ENCODE results near the gene STRIT1. TPM values are rescaled to one million over a fixed set of nuclear protein-coding genes. Genes with fewer than 3 reads are reported as not detected.

The STRIT1 gene
- polyA plus RNA-seq, 3 donors = not detected

- no peaks in the 10 kb centered on the region for H3K27me3 ChIP-seq (ENCODE audit: control insufficient read depth in 2 of 2, insufficient read depth in 2 of 2, low read length in 2 of 2)
- no peak overlapping the region for H3K4me3 Mint-ChIP-seq
- no peak overlapping the region for H3K4me2 ChIP-seq (replicated peaks; ENCODE audit: extremely low read depth, low read length, poor library complexity, severe bottlenecking)
- no peak overlapping the region for H3K27ac ChIP-seq (ENCODE audit: low read depth in 1 of 2, low read length in 2 of 2)
- H2AFZ ChIP-seq (ENCODE audit: insufficient read depth, low read depth, low read length, poor library complexity, severe bottlenecking) = no peak overlapping the region
- no peak for TF ChIP-seq CTCF (IDR thresholded peaks at IDR 0.05)
- H3K4me3 ChIP-seq (replicated peaks in 1 of 3; ENCODE audit: low read depth in 2 of 3, low read length in 3 of 3) = no peak overlapping the region
- peaks cover 3 to 12% (median 4%) of the 10 kb centered on the region in 7 donors for H3K9me3 Mint-ChIP-seq
- WGBS (ENCODE audit: insufficient coverage) = 100% methylated on average over 1 of the region's 3 CpGs
- no peaks in the 10 kb centered on the region for H3K4me1 ChIP-seq (ENCODE audit: control insufficient read depth in 1 of 2, insufficient read depth in 2 of 2, low read length in 2 of 2)
- H3K36me3 Mint-ChIP-seq = no peaks in the 10 kb centered on the region
- no peaks in the 10 kb centered on the region for H3K79me2 ChIP-seq (ENCODE audit: insufficient read depth, low read length)
- H3K9ac ChIP-seq (ENCODE audit: insufficient read depth, low read length, poor library complexity, severe bottlenecking) = no peak overlapping the region
- no peaks in the 10 kb centered on the region for H3K4me1 Mint-ChIP-seq
- intact Hi-C loops (cut with micrococcal nuclease) = no loop called here
- DNase-seq = no peak
- H4K20me1 ChIP-seq (ENCODE audit: insufficient read depth, low read length) = no peaks in the 10 kb centered on the region
- peaks cover 0 to 11% of the 10 kb centered on the region in 2 donors for H3K9me3 ChIP-seq (replicated peaks in 1 of 2; ENCODE audit: control insufficient read depth in 1 of 2, insufficient read depth in 1 of 2, low read length in 2 of 2)
- H3K27ac Mint-ChIP-seq = no peak overlapping the region
- H3K27me3 Mint-ChIP-seq (ENCODE audit: low read depth in 3 of 3) = peaks cover 0 to 2% (median 0%) of the 10 kb centered on the region in 3 donors
- no peaks in the 10 kb centered on the region for H3K36me3 ChIP-seq (replicated peaks in 1 of 2; ENCODE audit: control insufficient read depth in 1 of 2, insufficient read depth in 2 of 2, low read length in 2 of 2)
Observed at GRCh38 chr3:155252535-155252934, 40.9 kb downstream of the STRIT1 start.

GRCh38 chr3:155252021-155252420, 41.5 kb downstream of the STRIT1 start:
- Histone ChIP-seq H3K27ac (ENCODE audit: low read depth in 1 of 2, low read length in 2 of 2) (no peak overlapping the region), H3K79me2 (ENCODE audit: insufficient read depth, low read length) (no peaks in the 10 kb centered on the region), H3K27me3 (ENCODE audit: control insufficient read depth in 2 of 2, insufficient read depth in 2 of 2, low read length in 2 of 2) (no peaks in the 10 kb centered on the region), H4K20me1 (ENCODE audit: insufficient read depth, low read length) (no peaks in the 10 kb centered on the region), H3K9ac (ENCODE audit: insufficient read depth, low read length, poor library complexity, severe bottlenecking) (no peak overlapping the region), H3K4me2 (replicated peaks; ENCODE audit: extremely low read depth, low read length, poor library complexity, severe bottlenecking) (no peak overlapping the region), H2AFZ (ENCODE audit: insufficient read depth, low read depth, low read length, poor library complexity, severe bottlenecking) (no peak overlapping the region), H3K4me3 (replicated peaks in 1 of 3; ENCODE audit: low read depth in 2 of 3, low read length in 3 of 3) (no peak overlapping the region), H3K4me1 (ENCODE audit: control insufficient read depth in 1 of 2, insufficient read depth in 2 of 2, low read length in 2 of 2) (no peaks in the 10 kb centered on the region), H3K36me3 (replicated peaks in 1 of 2; ENCODE audit: control insufficient read depth in 1 of 2, insufficient read depth in 2 of 2, low read length in 2 of 2) (no peaks in the 10 kb centered on the region), H3K9me3 (replicated peaks in 1 of 2; ENCODE audit: control insufficient read depth in 1 of 2, insufficient read depth in 1 of 2, low read length in 2 of 2) (peaks cover 0 to 11% of the 10 kb centered on the region in 2 donors)
- no peaks in the 10 kb centered on the region for H3K36me3 Mint-ChIP-seq
- H3K4me3 Mint-ChIP-seq = no peak overlapping the region
- peaks cover 0 to 2% (median 0%) of the 10 kb centered on the region in 3 donors for H3K27me3 Mint-ChIP-seq (ENCODE audit: low read depth in 3 of 3)
- DNase-seq = no peak
- no peaks in the 10 kb centered on the region for H3K4me1 Mint-ChIP-seq
- intact Hi-C loops (cut with micrococcal nuclease) = no loop called here
- peaks cover 3 to 12% (median 4%) of the 10 kb centered on the region in 7 donors for H3K9me3 Mint-ChIP-seq
- no peak overlapping the region for H3K27ac Mint-ChIP-seq
- TF ChIP-seq CTCF (IDR thresholded peaks at IDR 0.05) = no peak
- WGBS (ENCODE audit: insufficient coverage) = no CpG with 5 or more reads among the region's 2 CpGs

Measured in CD14-positive monocyte (primary cell).